ENCODE data around the gene NEURL4. TPM values are rescaled to one million over a fixed set of nuclear protein-coding genes. Genes with fewer than 3 reads are reported as not detected.

Gene NEURL4
- total RNA-seq, 4 donors from 2014 or later, result 12.0 to 30.4 (median 14.9) TPM

DNA sequence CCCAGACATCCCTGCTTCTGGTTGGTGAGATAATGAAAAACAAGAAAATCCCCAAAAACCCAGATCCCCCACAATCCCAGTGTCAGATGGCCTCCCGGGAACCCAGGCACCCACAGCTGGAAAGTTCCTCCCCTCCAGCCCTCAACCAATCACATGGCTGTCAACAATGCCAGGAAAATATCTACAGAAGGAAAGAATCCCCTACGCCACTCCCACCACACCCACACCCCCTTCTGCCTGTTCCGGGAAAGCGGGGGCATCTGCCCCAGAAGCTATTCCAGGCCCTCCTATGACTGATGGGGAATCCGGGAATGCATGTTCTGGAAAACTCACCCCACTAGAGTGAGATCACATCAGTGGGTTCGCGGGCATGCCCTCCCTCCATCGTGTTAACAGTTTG is 27.6 kb upstream of the NEURL4 start:
- Histone ChIP-seq H3K36me3 (no peaks in the 10 kb centered on the region), H3K9me3 (no peaks in the 10 kb centered on the region), H3K4me1 (peaks cover 0 to 43% (median 18%) of the 10 kb centered on the region in 3 donors), H3K27me3 (no peaks in the 10 kb centered on the region), H3K27ac (peak overlapping the region in 3 of 4 donors; percentile 22 to 99 (median 65)), H3K4me3 (peak overlapping the region in 1 of 2 donors; percentile 24)
- TF ChIP-seq EP300 (IDR thresholded peaks at IDR 0.05) (no peak), POLR2AphosphoS5 (IDR thresholded peaks at IDR 0.05) (peak; percentile 48), POLR2A (IDR thresholded peaks at IDR 0.05) (no peak)
- TF ChIP-seq, protein P1, sequence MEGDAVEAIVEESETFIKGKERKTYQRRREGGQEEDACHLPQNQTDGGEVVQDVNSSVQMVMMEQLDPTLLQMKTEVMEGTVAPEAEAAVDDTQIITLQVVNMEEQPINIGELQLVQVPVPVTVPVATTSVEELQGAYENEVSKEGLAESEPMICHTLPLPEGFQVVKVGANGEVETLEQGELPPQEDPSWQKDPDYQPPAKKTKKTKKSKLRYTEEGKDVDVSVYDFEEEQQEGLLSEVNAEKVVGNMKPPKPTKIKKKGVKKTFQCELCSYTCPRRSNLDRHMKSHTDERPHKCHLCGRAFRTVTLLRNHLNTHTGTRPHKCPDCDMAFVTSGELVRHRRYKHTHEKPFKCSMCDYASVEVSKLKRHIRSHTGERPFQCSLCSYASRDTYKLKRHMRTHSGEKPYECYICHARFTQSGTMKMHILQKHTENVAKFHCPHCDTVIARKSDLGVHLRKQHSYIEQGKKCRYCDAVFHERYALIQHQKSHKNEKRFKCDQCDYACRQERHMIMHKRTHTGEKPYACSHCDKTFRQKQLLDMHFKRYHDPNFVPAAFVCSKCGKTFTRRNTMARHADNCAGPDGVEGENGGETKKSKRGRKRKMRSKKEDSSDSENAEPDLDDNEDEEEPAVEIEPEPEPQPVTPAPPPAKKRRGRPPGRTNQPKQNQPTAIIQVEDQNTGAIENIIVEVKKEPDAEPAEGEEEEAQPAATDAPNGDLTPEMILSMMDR (IDR thresholded peaks at IDR 0.05), result no peak
- no peak for ATAC-seq
- WGBS, 2 donors (ENCODE audit: low coverage in 1 of 2), result 40 to 52% methylated on average over 1 to 8 of the region's 8 CpGs

DNA sequence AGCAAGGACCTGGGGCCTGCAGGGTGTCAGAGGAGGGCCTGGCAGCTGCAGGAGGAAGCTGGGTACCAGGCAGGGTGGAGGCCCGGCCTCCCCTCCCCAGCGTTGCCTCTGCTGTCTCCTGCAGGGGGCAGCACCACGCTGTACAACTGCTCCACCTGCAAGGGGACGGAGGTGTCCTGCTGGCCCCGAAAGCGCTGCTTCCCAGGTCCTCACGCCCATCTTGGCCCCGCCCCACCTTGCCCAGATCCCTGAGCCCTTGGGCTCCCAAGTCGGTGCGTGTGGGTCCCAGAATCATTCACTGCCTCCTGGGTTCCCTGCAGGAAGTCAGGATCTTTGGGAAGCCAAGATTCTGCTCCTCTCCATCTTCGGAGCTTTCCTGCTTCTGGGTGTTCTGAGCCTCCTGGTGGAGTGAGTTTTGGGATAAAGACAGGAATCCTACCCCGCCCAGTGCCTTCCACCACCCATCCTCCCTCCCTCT is 27.0 kb upstream of the NEURL4 start:
- peak; percentile 26 for ATAC-seq
- no CpG with 5 or more reads among the region's 12 CpGs for WGBS, 2 donors (ENCODE audit: low coverage in 1 of 2)

DNA sequence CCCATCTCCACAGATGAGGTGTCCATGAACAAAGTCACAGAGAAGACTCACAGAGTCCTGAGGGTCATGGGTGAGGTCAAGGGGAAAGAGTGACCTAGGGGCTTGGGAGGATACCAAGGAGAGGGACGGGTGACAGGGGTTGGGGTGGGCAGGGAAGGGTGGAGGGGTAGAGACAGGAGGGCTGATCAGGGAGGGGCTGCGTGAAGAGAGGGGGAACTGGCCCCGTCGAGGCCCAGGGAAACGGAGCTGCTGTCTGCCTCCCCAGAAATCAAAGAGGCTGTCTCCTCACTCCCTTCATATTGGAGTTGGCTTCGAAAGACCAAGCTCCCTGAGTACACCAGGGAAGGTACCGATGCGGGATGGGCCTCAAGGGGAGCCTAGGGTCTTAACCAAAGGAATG is 26.4 kb upstream of the NEURL4 start:
- Histone ChIP-seq H3K4me1 (peaks cover 0 to 53% (median 18%) of the 10 kb centered on the region in 3 donors), H3K4me3 (no peak overlapping the region), H3K27me3 (no peaks in the 10 kb centered on the region), H3K27ac (peak overlapping the region in 2 of 4 donors; percentile 31 to 99), H3K36me3 (no peaks in the 10 kb centered on the region), H3K9me3 (no peaks in the 10 kb centered on the region)
- WGBS, 2 donors (ENCODE audit: low coverage in 1 of 2), result 59 to 79% methylated on average over 7 to 8 of the region's 8 CpGs
- no peak for ATAC-seq
- TF ChIP-seq POLR2AphosphoS5 (IDR thresholded peaks at IDR 0.05), result no peak

More for the DNA sequence above, 27.0 kb upstream of the NEURL4 start:
- H3K27me3 ChIP-seq, result no peaks in the 10 kb centered on the region
- no peaks in the 10 kb centered on the region for H3K9me3 ChIP-seq
- no peaks in the 10 kb centered on the region for H3K36me3 ChIP-seq
- H3K4me3 ChIP-seq, result peak overlapping the region in 1 of 2 donors; percentile 24
- H3K4me1 ChIP-seq, result peaks cover 0 to 48% (median 18%) of the 10 kb centered on the region in 3 donors
- TF ChIP-seq EP300 (IDR thresholded peaks at IDR 0.05) (no peak), POLR2AphosphoS5 (IDR thresholded peaks at IDR 0.05) (peak; percentile 34)
- TF ChIP-seq, protein P1 (IDR thresholded peaks at IDR 0.05), result peak in 3 of 4 experiments; percentile 87 to 95 (median 92)
- peak overlapping the region in 2 of 4 donors; percentile 65 to 99 for H3K27ac ChIP-seq

DNA sequence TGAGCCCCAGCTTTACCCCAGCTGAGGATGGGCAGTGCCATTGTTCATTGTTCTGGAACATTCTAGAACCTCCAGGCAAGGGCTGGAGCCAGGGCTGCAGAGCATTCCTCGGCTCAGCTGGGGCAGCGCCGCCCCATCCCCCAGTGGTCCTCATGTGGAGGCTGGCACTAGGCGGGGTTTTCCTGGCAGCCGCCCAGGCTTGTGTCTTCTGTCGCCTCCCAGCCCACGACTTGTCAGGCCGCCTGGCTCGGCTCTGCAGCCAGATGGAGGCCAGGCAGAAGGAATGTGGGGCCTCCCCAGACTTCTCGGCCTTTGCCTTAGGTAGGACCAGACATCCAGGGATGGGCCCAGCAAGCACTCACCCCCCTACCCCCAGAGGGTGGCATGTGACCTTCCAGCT is 25.9 kb upstream of the NEURL4 start, which contains the start of gene TMEM95:
Gene TMEM95, plus strand, starts transcription at position 104 of the 400 bp plus-strand sequence. Its CDS starts 49 bp downstream, at position 153.
- ATAC-seq, result no peak
- Histone ChIP-seq H3K4me1 (peaks cover 0 to 58% (median 18%) of the 10 kb centered on the region in 3 donors), H3K27ac (peak within 1 kb of the TSS in 3 of 4 donors; percentile 99 to 100 (median 99)), H3K36me3 (no peaks in the 10 kb centered on the region), H3K4me3 (no peak within 1 kb of the TSS), H3K27me3 (no peaks in the 10 kb centered on the region), H3K9me3 (no peaks in the 10 kb centered on the region)
- TF ChIP-seq, protein P1 (IDR thresholded peaks at IDR 0.05), result no peak
- TF ChIP-seq EP300 (IDR thresholded peaks at IDR 0.05), result no peak
- TF ChIP-seq POLR2AphosphoS5 (IDR thresholded peaks at IDR 0.05), result no peak
- TF ChIP-seq POLR2A (IDR thresholded peaks at IDR 0.05), result no peak
- WGBS, 2 donors (ENCODE audit: low coverage in 1 of 2), result no CpG with 5 or more reads among the region's 10 CpGs

DNA sequence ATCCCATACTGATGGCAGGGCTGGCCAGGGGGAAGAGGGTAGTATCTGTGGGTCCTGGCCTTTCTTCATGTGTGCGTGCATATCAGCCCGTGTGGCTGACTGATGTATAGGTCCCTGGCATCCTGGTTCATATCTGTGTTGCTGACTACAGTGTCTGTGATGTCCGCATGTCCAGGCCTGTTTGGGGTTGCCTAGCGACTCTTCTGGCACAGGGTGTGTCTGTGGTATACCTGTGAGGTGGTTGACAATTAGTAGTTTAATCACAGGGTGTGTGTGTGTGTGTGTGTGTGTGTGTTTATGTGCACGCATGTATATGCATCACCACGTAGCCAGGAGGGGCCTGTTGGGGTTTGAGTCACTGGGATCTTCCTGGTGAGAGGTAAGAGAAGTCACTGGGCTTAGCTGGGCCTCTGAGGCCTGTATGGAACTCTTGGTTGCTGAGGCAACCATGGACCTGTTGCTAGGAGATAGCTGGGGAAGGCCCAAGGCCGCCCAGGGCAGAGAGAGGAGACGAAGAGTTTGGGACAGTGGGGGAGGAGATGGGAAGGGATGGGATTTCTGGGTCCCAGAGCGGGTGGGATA is 25.2 kb upstream of the NEURL4 start:
- Histone ChIP-seq H3K27ac (peak overlapping the region in 3 of 4 donors; percentile 99 to 100 (median 99)), H3K27me3 (no peaks in the 10 kb centered on the region), H3K4me1 (peaks cover 0 to 65% (median 25%) of the 10 kb centered on the region in 3 donors), H3K36me3 (no peaks in the 10 kb centered on the region), H3K9me3 (no peaks in the 10 kb centered on the region), H3K4me3 (no peak overlapping the region)
- TF ChIP-seq POLR2AphosphoS5 (IDR thresholded peaks at IDR 0.05), result no peak
- TF ChIP-seq EP300 (IDR thresholded peaks at IDR 0.05), result no peak
- TF ChIP-seq POLR2A (IDR thresholded peaks at IDR 0.05), result no peak
- TF ChIP-seq, protein P1 (IDR thresholded peaks at IDR 0.05), result no peak
- ATAC-seq, result no peak
- WGBS, 2 donors (ENCODE audit: low coverage in 1 of 2), result 35 to 43% methylated on average over 1 to 3 of the region's 9 CpGs

Measured in gastroesophageal sphincter (tissue), 4 donors.